ENCODE results near the gene SLC5A2. TPM values are rescaled to one million over a fixed set of nuclear protein-coding genes. Genes with fewer than 3 reads are reported as not detected.
"Not testable (repeated sequence)": the region's sequence is repeated elsewhere in the genome, so short reads cannot be mapped to it uniquely, and the experiment has no call there.

SLC5A2 gene
- total RNA-seq, 1 donor from 2014 or later, result not detected

GRCh38 chr16:31525113-31525512 lies 42.2 kb downstream of the SLC5A2 start:
- no peak for DNase-seq (ENCODE audit: low read depth in 2 of 2)

DNA sequence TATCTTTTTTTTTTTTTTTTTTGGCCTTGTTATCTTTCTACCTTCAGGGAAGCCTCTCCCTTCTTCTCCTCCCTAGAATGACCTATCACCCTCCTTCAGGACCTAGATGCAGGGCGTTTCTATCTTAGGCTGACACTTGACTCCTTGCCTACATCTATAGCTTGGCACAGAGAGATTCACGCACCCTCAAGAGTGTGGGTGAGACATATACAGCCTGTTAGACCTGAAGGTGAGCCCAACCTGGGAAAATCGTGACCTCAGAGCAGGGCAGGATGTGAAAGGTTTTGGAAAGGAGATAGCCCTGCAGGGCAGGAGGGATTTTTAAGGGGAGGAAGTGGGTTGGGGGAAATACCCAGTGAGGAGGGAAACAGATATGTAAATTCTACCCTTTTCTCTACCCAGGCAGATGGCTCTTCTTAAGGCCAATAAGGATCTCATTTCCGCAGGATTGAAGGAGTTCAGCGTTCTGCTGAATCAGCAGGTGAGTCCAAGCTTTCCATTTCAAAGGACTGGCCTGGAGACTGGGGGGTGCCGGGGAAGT lies 44.9 kb downstream of the SLC5A2 start, which contains the start of gene AHSP:
Gene AHSP, plus strand, starts transcription at position 167 of the 541 bp plus-strand sequence. Its CDS starts 240 bp downstream, at position 407.
- no peak for DNase-seq (ENCODE audit: low read depth in 2 of 2)

DNA sequence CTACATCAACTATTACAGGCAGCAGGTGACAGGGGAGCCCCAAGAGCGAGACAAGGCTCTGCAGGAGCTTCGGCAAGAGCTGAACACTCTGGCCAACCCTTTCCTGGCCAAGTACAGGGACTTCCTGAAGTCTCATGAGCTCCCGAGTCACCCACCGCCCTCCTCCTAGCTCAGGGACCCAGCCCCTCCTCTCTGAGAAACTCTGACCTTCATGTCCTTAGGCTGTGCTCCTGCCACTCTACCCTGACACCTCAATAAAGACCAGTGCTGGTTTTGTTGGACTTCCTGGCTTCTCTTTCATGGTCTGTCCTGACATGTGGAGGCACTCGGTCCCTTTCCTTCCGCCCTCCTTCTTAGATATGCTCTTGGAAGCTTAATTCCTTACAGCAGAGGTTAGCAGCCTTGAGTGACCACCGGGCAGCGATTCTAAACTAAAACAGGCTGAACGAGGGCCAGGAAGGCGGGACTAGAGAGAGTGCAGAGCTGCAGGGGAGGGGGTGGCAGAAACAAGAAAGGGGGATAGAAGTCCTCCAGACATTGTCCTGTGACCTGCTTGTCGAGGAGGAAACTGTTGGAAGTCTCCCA lies 45.7 kb downstream of the SLC5A2 start:
- DNase-seq (ENCODE audit: low read depth in 2 of 2), result no peak

- no peak for DNase-seq (ENCODE audit: low read depth in 2 of 2)
These were observed 46.4 kb downstream of the SLC5A2 start for GRCh38 chr16:31529108-31529936.

- no peak for DNase-seq (ENCODE audit: low read depth in 2 of 2)
These were observed 47.0 kb downstream of the SLC5A2 start for GRCh38 chr16:31529937-31530312.

DNA sequence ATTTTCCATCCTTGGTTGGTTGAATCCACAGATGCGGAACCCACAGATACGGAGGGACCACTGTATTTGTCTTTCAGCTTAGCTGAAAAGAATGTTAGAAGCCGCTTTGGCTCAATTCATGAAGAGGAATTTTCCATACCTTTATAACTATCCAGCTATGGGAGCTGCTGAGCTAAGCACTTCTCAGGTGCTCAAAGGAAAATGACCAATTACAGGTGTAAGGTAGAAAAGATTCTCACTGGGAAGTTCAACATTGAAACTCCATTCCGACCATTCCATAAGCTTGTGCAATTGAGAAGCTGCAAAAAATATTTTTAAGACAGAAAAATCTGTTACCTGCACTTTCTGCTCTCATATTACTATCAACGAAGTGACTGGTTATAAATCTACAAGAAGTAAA lies 47.5 kb downstream of the SLC5A2 start:
- no peak for DNase-seq (ENCODE audit: low read depth in 2 of 2)

DNA sequence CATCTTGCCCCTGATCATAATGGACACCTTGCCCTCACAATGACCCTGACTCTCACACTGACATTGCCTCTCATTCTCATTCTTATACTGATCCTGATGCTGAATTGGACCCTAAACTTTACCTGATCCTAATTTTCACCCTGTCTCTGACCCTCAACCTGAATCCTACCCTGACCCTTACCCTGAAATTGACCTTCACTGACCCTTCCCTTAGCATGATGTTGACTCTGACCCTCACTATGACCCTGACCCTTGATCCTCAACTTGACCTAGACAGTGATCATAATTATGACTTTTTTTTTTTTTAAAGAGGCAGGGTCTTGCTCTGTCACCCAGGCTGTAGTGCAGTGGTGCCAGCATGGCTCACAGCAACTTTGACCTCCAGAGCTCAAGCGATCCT lies 48.2 kb downstream of the SLC5A2 start:
- DNase-seq (ENCODE audit: low read depth in 2 of 2), result no peak

GRCh38 chr16:31532120-31532519 lies 49.2 kb downstream of the SLC5A2 start:
- DNase-seq (ENCODE audit: low read depth in 2 of 2), result no peak

- DNase-seq (ENCODE audit: low read depth in 2 of 2), result no peak
These were observed 50.0 kb downstream of the SLC5A2 start for GRCh38 chr16:31532896-31533295.

DNA sequence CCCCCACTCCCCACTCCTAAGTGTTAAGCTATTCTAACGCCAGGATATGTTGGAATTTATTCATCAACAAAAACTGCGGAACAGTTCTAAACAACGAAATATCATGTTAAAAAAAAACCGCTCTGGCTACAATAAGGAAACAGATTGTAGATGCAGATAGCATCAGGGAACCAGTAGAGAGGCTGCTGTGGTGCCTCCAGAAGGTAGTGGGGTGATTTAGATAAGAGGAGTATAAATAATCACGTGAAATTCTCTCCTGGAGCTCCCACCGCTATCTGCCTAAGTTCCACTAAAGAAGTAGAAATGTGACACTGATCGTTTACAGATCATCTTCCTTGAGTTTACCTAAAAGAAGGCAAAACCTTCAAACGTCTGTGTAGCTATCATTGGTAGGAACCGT lies 52.8 kb downstream of the SLC5A2 start:
- DNase-seq (ENCODE audit: low read depth in 2 of 2), result peak in 1 of 2 donors; percentile 3

GRCh38 chr16:31536804-31537361 lies 54.0 kb downstream of the SLC5A2 start:
- no peak for DNase-seq (ENCODE audit: low read depth in 2 of 2)

- no peak for DNase-seq (ENCODE audit: low read depth in 2 of 2)
These were observed 54.7 kb downstream of the SLC5A2 start for GRCh38 chr16:31537362-31538242.

- not testable (repeated sequence) for DNase-seq (ENCODE audit: low read depth in 2 of 2)
These were observed 55.3 kb downstream of the SLC5A2 start for GRCh38 chr16:31538243-31538598.

DNA sequence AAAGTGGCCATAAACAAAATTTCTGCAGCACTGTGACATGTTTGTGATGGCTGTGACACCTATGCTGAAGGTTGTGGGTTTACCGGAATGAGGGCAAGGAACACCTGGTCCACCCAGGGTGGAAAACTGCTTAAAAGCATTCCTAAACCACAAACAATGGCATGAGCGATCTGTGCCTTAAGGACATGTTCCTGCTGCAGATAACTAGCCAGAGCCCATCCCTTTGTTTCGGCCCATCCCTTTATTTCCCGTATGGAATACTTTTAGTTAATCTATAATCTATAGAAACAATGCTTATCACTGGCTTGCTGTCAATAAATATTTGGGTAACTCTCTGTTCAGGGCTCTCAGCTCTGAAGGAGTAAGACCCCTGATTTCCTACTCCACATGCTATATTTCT lies 56.8 kb downstream of the SLC5A2 start:
- not testable (repeated sequence) for DNase-seq (ENCODE audit: low read depth in 2 of 2)

Other genes starting within 250 kb of the SLC5A2 start
- under 0.01 TPM in 1 of 2 replicates, not detected in the other for gene ITGAM, start 223.1 kb upstream of the SLC5A2 start, total RNA-seq
- under 0.01 and 0.87 TPM in 2 replicates for gene ITGAX, start 127.9 kb upstream of the SLC5A2 start, total RNA-seq
- gene ITGAD, start 89.8 kb upstream of the SLC5A2 start, total RNA-seq, result not detected in 2 replicates
- gene COX6A2, start 54.8 kb upstream of the SLC5A2 start, total RNA-seq, result not detected in 2 replicates
- gene ZNF843, start 40.3 kb upstream of the SLC5A2 start, total RNA-seq, result under 0.01 and 0.20 TPM in 2 replicates
- gene ARMC5, start 23.6 kb upstream of the SLC5A2 start, total RNA-seq, result 8.7 and 17.3 TPM in 2 replicates
- 27.9 and 29.4 TPM in 2 replicates for gene TGFB1I1, start 11.0 kb upstream of the SLC5A2 start, total RNA-seq
- gene RUSF1, start 25.3 kb downstream of the SLC5A2 start, total RNA-seq, result 17.4 and 23.6 TPM in 2 replicates
- gene AHSP, start 44.8 kb downstream of the SLC5A2 start, total RNA-seq, result not detected in 2 replicates